Osteoblast (primary cell): ENCODE measurements around the gene ACTR3C. TPM values are rescaled to one million over a fixed set of nuclear protein-coding genes. Genes with fewer than 3 reads are reported as not detected.

Source experiments
- DNase-seq: peaks from one replicate; pipeline ENCODE4 v3.0.0; 2011; ENCODE audit warnings: low spot score, mixed read lengths; ENCODE audit not compliant: insufficient read length; ENCODE audit errors: missing footprints
- H2AFZ ChIP-seq: 2 replicates; pipeline ENCODE4 v1.6.0; 2011; ENCODE audit warnings: mild to moderate bottlenecking, low read length
- H3K27ac ChIP-seq: 2 replicates; pipeline ENCODE4 v1.5.1; 2011; ENCODE audit warnings: mild to moderate bottlenecking, low read depth, low read length, moderate library complexity
- H3K27me3 ChIP-seq: 2 replicates; pipeline ENCODE4 v1.6.0; 2012; ENCODE audit warnings: mild to moderate bottlenecking, control low read depth, inconsistent platforms, low read length, moderate library complexity; ENCODE audit not compliant: insufficient read depth
- H3K36me3 ChIP-seq: 2 replicates; pipeline ENCODE4 v1.5.1; 2011; ENCODE audit warnings: mild to moderate bottlenecking, low read length, control low read depth, moderate library complexity; ENCODE audit not compliant: insufficient read depth
- H3K4me1 ChIP-seq: 2 replicates; pipeline ENCODE4 v1.5.1; 2011; ENCODE audit warnings: mild to moderate bottlenecking, low read length, control low read depth, moderate library complexity; ENCODE audit not compliant: insufficient read depth
- H3K4me2 ChIP-seq: 2 replicates; pipeline ENCODE4 v1.6.0; 2011; ENCODE audit warnings: mild to moderate bottlenecking, low read length; ENCODE audit not compliant: insufficient read depth
- H3K4me3 ChIP-seq: fragments of 200-600 bp; sonication (generic); 3 replicates; pipeline ENCODE4 v1.5.1; 2012; ENCODE audit warnings: mild to moderate bottlenecking, low read length, inconsistent platforms; ENCODE audit not compliant: insufficient read depth
- H3K79me2 ChIP-seq: 2 replicates; pipeline ENCODE4 v1.6.0; 2012; ENCODE audit warnings: mild to moderate bottlenecking, low read length, control low read depth, inconsistent platforms; ENCODE audit not compliant: insufficient read depth
- H3K9me3 ChIP-seq: 2 replicates; pipeline ENCODE4 v1.5.1; 2011; ENCODE audit warnings: low read depth, low read length, control low read depth
- H4K20me1 ChIP-seq: 2 replicates; pipeline ENCODE4 v1.6.0; 2012; ENCODE audit warnings: mild to moderate bottlenecking, low read length, control low read depth; ENCODE audit not compliant: insufficient read depth
- total RNA-seq: library from RNA; depleted of rRNA; stranded (reverse); fragments of >200 nt; gene quantifications from 2 replicates; pipeline ENCODE4 v1.2.3, GENCODE V29; 2012
- TF ChIP-seq, protein P1 (sequence below): IDR thresholded peaks from 2 replicates; pipeline ENCODE4 v1.5.1; 2011; ENCODE audit warnings: mild to moderate bottlenecking, low read depth, low read length, moderate library complexity; ENCODE audit errors: extremely low read depth

Gene ACTR3C
- total RNA-seq, 1 donor: 1.8 TPM

- H3K4me1 ChIP-seq: peaks cover 4% of the 10 kb centered on the region
- TF ChIP-seq, protein P1, sequence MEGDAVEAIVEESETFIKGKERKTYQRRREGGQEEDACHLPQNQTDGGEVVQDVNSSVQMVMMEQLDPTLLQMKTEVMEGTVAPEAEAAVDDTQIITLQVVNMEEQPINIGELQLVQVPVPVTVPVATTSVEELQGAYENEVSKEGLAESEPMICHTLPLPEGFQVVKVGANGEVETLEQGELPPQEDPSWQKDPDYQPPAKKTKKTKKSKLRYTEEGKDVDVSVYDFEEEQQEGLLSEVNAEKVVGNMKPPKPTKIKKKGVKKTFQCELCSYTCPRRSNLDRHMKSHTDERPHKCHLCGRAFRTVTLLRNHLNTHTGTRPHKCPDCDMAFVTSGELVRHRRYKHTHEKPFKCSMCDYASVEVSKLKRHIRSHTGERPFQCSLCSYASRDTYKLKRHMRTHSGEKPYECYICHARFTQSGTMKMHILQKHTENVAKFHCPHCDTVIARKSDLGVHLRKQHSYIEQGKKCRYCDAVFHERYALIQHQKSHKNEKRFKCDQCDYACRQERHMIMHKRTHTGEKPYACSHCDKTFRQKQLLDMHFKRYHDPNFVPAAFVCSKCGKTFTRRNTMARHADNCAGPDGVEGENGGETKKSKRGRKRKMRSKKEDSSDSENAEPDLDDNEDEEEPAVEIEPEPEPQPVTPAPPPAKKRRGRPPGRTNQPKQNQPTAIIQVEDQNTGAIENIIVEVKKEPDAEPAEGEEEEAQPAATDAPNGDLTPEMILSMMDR: no peak
- no peak for DNase-seq
- H4K20me1 ChIP-seq: no peaks in the 10 kb centered on the region
- H3K4me2 ChIP-seq: no peak overlapping the region
- no peak overlapping the region for H3K27ac ChIP-seq
- H3K79me2 ChIP-seq: no peaks in the 10 kb centered on the region
- no peak overlapping the region for H3K4me3 ChIP-seq
- H3K36me3 ChIP-seq: no peaks in the 10 kb centered on the region
- no peak overlapping the region for H2AFZ ChIP-seq
- no peaks in the 10 kb centered on the region for H3K27me3 ChIP-seq
- H3K9me3 ChIP-seq: no peaks in the 10 kb centered on the region
Observed at GRCh38 chr7:150361807-150362621, 38.7 kb upstream of the ACTR3C start.

- no peak overlapping the region for H2AFZ ChIP-seq
Observed at GRCh38 chr7:150361402-150361801, 38.1 kb upstream of the ACTR3C start.

DNA sequence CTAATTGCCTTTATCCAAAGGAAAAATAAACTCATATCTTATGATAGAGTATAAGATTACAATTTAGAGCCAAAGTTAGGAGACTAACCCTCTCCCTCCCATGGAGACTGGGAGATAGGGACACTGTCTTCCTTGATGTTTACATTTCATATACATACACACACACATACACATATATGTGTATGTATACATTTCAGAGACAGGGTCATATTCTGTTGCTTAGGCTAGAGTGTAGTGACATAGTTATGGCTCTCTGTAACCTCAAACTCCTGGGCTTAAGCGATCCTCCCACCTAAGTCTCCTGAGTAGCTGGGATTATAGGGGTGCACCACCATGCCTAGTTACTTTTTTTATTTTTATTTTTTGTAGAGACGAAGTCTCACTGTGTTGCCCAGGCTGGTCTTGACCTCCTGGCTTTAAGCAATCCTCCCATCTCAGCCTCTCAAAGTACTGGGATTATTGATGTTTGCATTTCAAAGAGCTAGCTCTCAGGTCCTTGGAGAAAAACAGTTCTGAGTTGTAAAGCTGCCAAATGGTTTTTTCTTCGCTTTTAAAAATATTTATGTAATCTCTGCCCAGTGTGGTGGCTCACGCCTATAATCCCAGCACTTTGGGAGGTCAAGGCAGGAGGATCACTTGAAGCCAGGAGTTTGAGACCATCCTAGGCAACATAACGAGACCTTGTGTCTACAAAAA is 37.2 kb upstream of the ACTR3C start:
- TF ChIP-seq, protein P1: no peak
- Histone ChIP-seq H3K4me3 (no peak overlapping the region), H2AFZ (no peak overlapping the region)

More at GRCh38 chr7:150361402-150361801, 38.1 kb upstream of the ACTR3C start:
- no peaks in the 10 kb centered on the region for H3K79me2 ChIP-seq
- H3K36me3 ChIP-seq: no peaks in the 10 kb centered on the region
- H4K20me1 ChIP-seq: no peaks in the 10 kb centered on the region
- TF ChIP-seq, protein P1: no peak
- no peak overlapping the region for H3K4me3 ChIP-seq
- no peak overlapping the region for H3K27ac ChIP-seq
- no peak for DNase-seq
- H3K4me1 ChIP-seq: peaks cover 4% of the 10 kb centered on the region
- H3K9me3 ChIP-seq: no peaks in the 10 kb centered on the region
- H3K27me3 ChIP-seq: no peaks in the 10 kb centered on the region
- H3K4me2 ChIP-seq: no peak overlapping the region

DNA sequence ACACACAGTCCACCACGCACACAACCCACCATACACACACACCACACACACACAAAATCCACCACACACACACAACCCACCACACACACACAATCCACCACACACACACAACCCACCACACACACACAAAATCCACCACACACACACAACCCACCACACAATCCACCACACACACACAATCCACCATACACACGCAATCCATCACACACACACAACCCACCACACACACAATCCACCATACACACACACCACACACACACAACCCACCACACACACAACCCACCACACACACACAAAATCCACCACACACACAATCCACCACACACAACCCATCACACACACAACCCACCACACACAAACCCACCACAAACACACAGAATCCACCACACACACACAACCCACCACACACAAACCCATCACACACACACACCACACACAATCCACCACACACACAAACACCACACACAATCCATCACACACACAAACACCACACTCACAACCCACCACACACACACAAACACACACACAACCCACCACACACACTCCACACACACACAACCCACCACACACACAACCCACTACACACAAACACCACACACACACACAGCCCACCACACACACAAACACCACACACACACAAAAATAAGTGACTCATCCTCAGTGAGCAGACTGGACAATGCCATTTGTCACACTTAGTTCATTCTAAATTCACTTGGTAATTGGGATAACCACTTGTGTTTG is 36.4 kb upstream of the ACTR3C start:
- Histone ChIP-seq H3K4me1 (peaks cover 6% of the 10 kb centered on the region), H3K27me3 (no peaks in the 10 kb centered on the region), H3K27ac (no peak overlapping the region), H3K4me2 (no peak overlapping the region), H3K4me3 (no peak overlapping the region), H4K20me1 (no peaks in the 10 kb centered on the region), H3K79me2 (no peaks in the 10 kb centered on the region), H3K9me3 (no peaks in the 10 kb centered on the region), H2AFZ (no peak overlapping the region), H3K36me3 (no peaks in the 10 kb centered on the region)
- no peak for DNase-seq
- TF ChIP-seq, protein P1: no peak

More for the DNA sequence above, 37.2 kb upstream of the ACTR3C start:
- Histone ChIP-seq H3K4me1 (peaks cover 4% of the 10 kb centered on the region), H3K79me2 (no peaks in the 10 kb centered on the region), H3K4me2 (no peak overlapping the region), H4K20me1 (no peaks in the 10 kb centered on the region), H3K36me3 (no peaks in the 10 kb centered on the region), H3K27ac (no peak overlapping the region), H3K27me3 (no peaks in the 10 kb centered on the region), H3K9me3 (no peaks in the 10 kb centered on the region)
- no peak for DNase-seq
